HG03108 (cell line): ENCODE data around the gene TMEM120A.

Experiments used
- ATAC-seq: cut with Tn5 transposase; IDR thresholded peaks from one replicate; pipeline ENCODE4 v1.9.1; 2021; ENCODE audit warnings: moderate library complexity; ENCODE audit not compliant: unreplicated experiment

TMEM120A gene

DNA sequence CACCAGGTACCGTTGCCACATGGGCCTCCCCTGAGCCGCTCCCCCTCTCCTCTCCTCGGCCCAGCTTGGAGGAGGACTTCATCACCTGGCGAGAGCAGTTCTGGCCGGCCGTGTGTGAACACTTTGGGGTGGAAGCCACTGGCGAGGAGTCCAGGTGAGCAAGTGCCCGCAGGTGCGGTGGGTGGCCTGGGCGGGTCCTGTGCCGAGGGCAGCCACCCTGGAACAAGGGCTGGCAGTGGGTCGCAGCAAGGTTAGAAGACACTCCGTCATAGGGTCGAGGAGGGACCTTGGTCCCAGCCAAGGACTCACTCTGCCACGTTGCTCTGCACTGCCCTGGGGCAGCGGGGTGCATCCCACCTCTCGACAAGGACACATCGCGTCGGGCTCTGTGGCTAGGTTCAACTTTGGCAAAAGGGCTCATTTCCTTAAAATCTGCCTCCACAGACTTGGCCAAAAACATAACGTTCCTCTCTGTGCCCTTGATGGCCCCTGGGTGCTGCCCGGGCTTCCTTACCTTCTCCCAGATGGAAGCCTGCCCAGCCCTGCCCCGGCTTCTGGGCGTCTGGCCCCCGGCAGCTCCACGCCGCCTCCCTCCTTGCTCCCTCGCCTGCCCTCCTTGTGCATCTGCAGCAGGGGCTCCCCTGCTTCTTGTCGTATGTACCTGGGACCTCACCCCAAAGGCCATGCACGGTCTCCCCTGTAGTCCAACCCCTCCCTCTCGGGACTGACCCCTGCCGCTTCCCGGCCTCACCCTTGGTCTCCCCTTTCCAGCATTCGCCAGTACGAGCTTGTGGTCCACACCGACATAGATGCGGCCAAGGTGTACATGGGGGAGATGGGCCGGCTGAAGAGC, 12.7 kb downstream of the TMEM120A start:
- ATAC-seq = no peak

DNA sequence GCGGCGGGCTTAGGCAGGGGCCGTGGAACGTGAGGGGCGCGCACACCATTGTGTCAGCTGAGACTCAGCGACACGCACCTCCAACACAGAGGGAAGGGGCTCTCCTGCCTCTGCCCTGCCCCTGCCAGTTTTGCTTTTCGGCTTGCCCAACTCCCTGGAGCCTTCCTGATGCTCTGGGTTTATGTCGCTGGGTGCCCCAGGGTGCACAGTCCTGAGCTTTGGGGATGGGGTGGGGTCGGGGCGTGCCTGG, 13.3 kb downstream of the TMEM120A start:
- no peak for ATAC-seq

DNA sequence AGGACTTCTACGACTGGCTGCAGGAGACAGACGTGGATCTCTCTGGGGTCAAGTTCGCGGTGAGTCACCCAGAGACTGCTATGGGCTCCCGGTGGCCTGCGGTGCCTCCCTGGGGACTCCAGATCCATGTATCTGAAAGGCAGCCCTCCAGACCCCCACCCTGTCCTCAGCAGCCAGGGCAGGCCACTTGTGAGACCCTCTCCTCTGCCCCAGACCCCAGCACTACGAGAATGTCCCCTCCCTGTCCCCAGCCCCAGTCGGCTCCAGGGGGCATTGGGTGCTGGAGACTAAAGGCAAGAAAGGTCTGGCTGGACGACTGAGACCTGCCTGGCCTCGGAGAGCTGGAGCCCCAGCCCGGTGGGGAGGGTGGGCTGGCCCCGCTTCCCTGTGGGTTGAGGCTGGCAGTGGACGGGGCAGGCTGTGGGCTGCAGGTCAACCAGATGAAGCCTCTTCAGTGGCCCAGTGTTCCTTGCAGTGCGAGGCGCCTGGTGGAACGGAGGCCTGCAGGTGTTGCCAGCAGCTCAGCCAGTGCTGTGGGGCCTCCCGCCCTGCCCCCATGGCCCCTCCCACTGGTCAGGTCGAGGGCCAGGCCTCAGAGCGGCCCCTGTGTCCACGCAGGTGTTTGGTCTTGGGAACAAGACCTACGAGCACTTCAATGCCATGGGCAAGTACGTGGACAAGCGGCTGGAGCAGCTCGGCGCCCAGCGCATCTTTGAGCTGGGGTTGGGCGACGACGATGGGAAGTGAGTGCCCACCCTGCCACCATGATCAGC, 13.8 kb downstream of the TMEM120A start:
- no peak for ATAC-seq

DNA sequence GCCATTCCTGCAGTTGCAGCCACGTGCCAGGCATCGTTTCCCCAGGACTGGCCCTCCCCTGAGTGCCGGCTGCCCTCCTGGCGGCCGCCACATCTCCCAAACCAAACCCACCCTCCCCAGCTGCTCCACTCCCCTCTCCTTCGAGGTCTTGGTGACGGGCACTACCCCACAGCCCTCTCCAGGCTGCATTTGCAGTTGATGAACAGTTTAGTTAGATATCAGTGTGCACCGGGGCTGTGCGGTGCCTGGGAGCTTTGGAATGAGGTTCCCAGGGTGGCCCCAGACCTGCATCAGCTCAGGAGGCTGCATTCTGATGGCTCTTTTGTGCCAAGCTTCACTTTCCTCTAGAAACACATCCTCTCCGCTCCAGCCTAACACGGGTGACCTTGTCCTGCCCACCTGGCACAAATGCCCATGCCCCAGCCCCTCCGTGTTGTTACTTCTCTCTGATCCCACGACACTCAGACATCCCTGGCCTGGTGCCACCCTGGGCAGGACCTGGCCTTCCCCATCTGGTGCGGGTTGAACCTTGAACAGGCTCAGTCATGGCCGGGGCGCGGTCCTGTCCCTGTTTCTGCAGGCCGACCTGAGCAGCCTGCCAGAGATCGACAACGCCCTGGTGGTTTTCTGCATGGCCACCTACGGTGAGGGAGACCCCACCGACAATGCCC, 14.5 kb downstream of the TMEM120A start:
- no peak for ATAC-seq

DNA sequence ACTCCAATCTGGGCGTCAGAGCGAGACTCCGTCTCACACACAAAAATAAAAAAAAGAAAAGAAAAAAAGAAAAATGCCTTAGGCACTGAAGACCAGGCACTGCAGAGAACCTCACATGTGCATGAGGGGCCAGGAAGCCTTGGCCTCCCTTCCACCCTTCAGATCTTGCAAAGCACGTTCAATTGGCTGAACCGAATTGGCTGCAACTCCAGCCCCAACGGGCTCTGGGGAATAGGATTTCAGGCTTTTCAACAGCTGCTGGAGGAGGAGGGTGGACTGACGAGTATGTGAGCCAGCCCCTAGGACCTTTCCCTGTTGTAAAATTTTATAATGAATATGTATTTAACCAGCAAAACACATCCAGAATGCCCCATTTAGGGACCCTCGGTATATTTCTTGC, 16.7 kb downstream of the TMEM120A start:
- no peak for ATAC-seq

DNA sequence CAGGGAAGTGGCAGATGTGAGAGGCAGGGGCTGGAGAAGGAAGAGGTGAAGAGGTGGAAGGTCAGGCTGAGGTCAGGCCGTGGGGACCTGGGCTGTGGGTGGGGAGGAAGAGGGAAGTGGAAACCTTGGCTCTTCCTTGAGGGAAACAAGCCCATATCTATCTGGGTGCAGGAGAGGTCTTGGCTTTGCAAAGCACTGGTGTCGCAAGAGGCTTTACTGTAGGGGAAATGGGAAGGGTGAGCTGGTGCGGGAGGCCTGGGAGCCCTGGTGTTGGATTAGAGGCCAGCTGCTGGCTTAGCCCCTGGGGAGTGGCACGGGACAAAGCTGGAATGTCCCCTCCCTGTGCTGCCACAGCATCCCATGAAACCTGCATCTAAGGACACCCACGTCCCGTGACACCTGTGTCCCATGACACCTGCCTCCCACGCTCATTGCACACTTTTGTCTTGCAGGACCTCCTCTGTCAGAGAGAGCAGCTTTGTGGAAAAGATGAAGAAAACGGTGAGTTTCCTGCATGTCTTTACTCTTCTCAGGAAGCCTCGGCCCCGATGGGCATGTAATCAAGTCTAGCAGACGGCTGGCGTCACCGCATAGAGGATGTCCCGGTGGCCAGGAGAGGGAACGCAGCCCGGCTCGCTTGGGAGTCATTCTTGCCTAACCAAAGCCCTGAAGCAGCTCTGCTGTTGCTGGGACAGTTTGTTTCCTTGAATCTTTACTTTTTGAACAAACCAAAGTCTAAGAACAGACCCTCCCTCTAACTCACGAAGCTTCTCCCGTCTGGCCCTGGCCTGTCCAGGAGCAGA, 22.2 kb downstream of the TMEM120A start:
- ATAC-seq = no peak

DNA sequence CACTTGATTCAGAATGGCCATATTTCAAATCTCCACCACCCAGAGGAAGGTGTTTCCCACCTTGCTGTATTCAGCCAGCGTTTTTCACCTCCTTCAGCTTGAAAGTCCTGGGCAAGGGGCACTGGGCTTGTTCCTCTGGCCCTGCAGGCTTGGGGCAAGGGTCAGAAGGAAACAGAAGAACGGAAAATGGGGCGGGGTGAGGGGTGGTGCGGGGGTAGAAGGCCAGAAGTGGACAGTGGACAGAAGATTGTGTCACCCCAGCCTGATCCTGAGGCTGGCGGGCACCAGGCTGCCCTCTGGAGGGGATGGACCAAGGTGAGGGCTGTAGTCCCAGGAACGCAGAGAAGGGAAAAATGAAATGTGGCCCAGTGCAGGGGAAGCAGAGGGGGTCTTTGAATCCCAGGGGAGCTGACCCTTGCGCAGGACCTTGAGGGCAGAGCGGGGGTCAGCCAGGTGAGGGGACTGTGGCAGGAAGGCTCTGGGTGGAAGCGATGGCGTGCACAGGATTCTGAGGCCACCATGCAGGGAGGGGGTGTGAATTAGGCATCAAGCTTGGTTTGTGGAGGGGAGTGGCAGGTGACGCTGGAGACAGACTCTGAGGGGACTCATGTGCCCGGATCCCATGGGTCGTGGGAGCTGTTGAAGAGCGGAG, 23.0 kb downstream of the TMEM120A start:
- ATAC-seq = no peak

DNA sequence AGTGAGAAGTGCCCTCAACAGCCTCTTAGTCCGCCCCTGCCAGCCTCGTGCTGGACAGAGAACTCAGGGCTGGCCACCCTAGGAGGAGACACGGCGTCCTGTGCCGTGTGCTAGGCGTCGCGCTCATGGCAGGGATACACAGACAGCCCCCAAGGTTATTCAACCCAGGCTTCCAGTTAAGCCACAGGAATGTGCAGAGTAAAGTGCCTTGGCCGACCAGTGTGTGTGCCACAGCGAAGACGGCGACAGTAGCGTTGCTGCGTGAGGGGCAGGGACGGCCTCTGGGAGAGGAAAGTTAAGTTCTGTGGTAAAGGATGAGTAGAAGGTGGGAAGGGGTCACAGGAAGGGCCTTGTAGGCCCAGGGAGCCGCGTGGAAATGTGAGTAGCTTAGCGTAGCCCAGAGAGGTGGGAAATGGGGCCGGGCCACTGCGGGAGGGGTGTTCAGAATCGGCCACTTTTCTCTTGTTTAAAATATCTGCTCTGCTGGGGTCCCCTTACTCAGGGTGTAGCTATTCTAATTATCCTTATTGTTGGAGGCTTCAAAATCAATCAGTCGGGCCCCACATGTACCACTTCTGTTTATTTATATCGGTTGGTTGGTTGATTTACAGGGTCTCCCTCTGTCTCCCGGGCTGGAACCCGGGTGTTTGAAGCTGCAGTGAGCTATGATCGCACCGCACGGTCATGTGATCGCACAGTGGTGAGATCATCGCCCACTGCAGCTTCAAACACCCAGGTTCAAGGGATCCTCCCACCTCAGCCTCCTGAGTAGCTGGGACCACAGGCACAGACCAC, 24.5 kb downstream of the TMEM120A start:
- ATAC-seq = no peak

DNA sequence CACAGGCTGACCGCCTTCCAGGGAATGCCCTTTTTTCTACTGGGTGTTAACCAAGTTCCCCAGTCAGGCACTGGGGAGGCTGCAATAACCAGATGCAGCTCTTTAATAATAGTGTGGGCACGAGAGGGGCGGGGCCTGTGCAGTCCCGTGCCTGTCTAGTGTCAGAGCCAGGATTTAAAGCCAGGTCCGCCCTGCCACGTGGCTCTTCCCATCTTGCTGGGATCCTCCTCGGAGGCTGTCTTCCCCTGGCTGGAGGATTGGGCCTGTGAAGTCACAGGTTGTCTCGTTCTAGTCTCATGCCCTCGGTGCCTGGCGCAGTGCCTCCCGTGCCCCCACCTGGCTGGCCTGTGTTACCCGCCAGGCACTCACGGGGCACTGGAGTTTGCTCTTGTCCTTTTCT, 25.2 kb downstream of the TMEM120A start:
- no peak for ATAC-seq

DNA sequence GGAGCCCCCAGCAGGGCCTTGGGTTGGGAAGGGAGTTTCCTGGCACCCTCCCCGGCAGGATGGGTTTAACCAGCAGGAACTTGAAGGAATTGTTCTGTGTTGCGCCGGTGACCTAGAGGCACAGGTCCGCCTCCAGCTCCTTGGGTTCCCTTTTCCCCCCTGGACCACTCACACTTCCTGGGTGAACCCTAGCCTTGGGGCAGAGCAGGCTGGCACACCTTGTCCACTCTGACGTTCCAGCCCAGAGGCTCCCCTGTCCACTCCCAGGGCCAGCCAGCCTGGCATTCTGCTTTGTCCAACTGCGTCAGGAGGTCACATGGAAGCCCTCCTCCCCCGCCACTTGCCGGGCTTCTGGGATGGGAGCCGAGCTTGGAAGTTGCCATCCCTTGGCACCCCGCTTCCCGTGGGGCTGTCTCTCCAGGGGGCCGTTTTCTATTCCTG, 25.8 kb downstream of the TMEM120A start:
- no peak for ATAC-seq

DNA sequence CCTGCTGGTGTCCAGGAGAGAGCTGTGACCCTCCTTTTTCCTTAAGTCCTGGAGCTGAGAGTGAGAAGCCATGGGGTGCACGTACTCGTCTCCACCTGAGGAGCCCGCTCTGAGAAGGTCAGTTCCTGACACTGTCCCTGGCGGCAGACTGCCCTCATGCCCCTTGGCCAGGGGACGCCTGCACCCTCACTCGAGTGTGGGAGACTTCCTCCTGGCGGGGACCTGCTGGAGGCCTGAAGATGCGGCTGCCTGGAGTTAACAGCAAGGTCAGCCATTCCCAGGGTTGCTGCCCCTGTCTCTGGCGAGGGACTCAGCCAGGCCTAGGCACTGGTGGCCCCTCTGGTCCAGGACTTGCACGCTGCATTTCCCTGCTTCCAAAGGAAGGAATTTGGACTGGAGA, 26.4 kb downstream of the TMEM120A start:
- ATAC-seq = no peak

DNA sequence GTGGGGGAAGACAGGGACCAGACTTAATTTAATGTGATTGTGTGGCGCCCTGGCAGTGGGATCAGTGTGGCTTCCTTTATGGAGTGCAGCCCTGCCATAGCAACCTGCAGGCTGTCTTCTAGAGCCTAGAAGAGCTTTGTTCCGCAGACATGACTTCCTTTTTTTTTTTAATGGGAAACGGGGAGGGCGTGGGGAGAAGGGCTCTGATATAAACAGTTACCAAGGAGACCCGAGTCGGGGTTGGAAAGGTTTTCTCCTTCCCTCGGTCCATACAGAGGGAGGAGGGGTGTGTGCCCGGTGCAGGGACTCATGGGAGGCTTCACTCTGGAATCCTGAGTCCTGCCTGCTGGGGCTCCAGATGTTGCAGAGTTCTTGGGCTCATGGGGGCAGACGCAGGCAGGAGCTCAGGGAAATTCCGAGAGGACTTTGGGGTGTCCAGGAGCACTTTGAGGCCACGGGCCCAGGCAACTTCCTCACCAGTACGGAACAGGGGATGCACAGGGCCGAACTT, 26.9 kb downstream of the TMEM120A start:
- no peak for ATAC-seq

DNA sequence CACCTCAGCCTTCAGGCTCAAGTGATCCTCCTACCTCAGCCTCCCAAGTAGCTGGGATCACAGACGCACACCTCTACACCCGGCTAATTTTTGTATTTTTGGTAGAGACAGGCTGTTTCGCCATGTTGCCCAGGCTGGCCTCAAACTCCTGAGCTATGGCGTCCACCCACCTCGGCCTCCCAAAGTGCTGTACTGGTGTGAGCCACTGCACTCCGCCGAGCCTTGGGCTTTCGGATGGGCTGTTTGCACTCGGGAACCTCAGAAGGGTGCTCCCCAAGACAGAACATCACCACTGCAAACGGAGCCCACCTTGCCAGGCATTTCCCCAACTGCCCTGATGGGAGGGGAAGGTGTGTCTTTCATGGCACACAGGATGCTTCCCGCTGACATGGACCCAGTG, 27.3 kb downstream of the TMEM120A start:
- no peak for ATAC-seq

DNA sequence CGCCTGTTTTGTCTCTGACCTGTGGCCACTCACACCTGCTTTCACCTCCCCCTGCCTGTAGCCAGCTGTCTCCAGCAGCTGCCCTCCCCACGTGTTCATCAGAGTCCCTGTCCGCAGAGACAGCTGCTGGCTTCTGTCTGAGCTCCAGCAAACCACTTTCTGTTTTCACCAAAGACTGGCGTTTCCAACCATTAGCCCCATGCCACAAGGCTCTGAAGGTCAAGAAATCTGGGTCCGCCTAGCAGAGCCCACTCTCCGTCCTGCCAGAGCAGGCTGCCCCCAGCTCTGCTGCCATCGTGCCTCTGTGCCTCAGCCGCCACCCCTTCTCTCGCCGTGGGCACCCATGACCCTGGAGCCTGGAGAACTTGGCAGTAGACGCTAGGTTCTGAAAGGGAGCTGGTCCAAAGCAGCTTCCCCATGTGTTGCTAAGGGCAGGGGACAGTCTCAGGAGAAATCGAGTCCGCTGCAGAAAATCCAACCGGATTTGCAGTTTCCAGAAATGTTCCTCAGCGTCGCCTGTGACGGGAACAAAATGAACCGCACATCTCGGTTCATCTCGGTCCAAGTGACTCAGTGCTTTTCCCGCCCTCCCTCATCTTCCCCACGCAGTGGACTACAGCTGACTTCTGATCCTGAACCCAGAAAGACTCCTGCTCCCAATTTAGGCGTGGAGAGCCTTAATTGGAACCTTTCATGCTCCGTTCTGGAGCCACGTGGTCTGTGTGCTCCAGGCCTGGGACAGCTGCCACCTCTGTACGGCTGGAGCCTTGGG, 28.0 kb downstream of the TMEM120A start:
- ATAC-seq = no peak

DNA sequence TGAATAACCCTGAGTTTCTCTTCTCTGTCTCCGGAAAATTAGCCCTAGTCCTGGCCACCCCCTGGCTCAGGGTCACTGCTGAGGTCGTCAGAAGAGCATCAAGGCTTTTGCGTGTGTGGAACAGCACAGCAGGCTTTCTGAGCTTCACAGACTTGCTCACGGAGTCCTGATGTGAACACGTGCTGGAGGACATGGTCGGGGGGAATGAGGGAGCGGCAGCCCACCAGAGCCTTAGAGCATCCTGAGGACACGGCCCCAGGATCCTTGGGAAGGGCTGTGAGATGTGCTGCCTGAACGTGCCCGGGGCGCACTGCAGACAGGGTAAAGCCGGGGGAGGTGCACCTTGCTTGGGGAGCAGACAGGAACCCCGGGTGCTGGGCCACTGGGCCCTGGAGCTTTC, 28.8 kb downstream of the TMEM120A start:
- no peak for ATAC-seq

DNA sequence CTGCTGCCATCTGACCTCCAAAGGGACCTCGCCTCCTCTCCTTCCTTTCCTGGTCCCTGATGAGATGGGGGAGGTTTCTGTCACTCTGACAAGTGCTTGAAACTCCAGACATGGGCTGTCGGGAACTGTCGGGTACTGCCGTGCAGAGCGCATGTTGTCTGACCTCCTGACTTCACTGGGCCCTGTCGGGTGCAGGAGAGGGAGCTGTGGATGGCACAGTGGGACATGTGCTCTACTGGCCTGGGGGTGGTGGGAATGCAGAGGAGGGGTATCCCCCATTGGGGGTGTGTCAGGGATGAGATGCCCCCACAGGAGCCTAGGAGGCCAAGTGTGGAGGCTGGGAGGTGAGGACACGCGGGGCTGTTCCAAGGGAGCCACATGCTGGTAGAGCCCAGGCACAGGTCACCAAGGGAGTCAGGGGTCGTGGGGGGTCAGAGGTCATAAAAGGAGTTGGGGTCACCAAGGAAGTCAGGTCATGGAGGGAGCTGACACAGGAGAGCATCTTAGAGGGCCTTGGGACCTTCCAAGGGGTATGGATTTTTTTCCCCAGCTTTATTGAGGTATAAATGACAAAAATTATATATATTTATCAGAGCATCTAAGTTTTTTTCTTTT, 30.9 kb downstream of the TMEM120A start:
- ATAC-seq = no peak

DNA sequence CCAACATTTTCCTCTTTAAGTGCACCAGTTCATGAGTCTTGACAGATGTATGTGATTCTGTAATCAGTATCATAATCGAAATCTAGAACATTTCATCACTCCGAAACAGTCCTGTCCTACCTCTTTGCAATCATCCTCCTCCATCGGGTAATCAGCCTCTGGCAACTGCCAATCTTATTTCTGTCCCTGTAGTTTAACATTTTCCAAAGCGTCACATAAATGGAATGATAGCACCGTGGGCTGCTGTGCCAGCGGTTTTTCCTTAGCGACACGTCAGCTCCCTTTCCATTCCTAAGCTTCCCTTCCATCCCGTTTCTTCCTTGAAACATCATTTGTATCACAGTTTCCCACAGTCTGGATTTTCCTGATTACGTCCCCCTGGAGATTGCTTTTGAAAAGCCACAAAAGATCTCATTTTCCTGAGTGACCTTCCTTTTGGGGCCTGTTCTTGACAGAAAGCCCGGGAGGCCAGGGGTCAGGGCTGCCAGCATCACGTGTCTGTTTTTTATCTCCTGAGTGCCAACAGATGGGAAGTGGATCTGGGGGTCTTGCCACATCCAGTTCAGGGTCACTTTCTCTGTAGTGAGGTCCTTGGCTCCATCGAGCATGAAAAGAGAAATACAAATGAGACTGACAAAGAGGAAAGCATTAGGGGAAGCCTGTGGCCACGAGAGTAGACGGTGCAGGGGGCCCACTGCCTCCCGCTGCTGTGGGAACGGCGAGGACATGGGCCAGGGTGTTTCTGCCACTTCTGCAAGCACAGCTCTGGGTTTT, 31.6 kb downstream of the TMEM120A start:
- ATAC-seq = no peak

DNA sequence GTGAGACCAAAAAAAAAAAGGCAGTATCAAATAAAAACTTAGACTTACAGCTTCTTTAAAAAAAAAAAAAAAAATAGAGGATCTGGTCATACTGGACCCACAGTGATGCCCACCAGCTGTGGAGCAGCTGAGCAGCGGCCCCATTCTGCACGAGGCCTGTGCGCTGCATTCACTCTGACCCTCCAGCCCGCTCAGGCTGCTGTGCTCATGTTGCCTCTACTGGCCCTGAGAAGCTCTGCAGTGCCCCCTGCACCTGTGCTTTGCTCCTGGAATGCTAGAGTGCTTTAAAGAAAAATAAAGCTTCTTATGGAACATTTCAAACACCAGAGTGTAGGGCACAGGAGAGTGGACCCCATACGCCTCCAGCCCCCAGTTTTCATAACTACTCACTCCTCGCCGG, 33.2 kb downstream of the TMEM120A start:
- ATAC-seq = no peak
